ENCODE measurements around the gene AGFG1. TPM values are rescaled to one million over a fixed set of nuclear protein-coding genes. Genes with fewer than 3 reads are reported as not detected.

The AGFG1 gene
- total RNA-seq, 1 experiment from 2014 or later = 109 TPM

- H3K9me3 ChIP-seq (ENCODE audit: control insufficient read depth, low read depth, low read length) = no peaks in the 10 kb centered on the region
- H3K4ac ChIP-seq (ENCODE audit: low read depth, low read length) = no peak overlapping the region
- WGBS (ENCODE audit: extremely low coverage, insufficient read length, low lambda C conversion rate) = no CpG with 5 or more reads among the region's 4 CpGs
- H2BK5ac ChIP-seq (ENCODE audit: insufficient read length, low read length) = no peak overlapping the region
- H3K56ac ChIP-seq (ENCODE audit: insufficient read length, low read depth, low read length) = no peak overlapping the region
- H3K27me3 ChIP-seq (ENCODE audit: insufficient read depth, low read length) = no peaks in the 10 kb centered on the region
- Mint-ChIP-seq H3K4me3 (no peak overlapping the region), H3K27ac (no peak overlapping the region), H3K4me1 (peaks cover 11 to 14% of the 10 kb centered on the region in 2 experiments), H3K9me3 (no peaks in the 10 kb centered on the region; a peak in 1 of 5 replicates), H3K27me3 (ENCODE audit: low read depth) (no peaks in the 10 kb centered on the region), H3K36me3 (ENCODE audit: insufficient read depth in 1 of 3, low read depth in 3 of 3) (no peaks in the 10 kb centered on the region)
- H4K8ac ChIP-seq (replicated peaks; ENCODE audit: insufficient read length, low read depth, low read length) = no peak overlapping the region
- no peak overlapping the region for H3K18ac ChIP-seq (ENCODE audit: insufficient read length, low read depth, low read length)
- H2AK5ac ChIP-seq (ENCODE audit: insufficient read length, low read length) = no peak overlapping the region
- H4K20me1 ChIP-seq (ENCODE audit: control insufficient read depth, insufficient read depth, insufficient read length) = no peaks in the 10 kb centered on the region
- TF ChIP-seq CTCF (conservative IDR thresholded peaks at IDR 0.05) = no peak
- no peak overlapping the region for H2BK20ac ChIP-seq (ENCODE audit: low read depth, low read length, poor library complexity, severe bottlenecking)
- H4K91ac ChIP-seq (ENCODE audit: insufficient read length, low read depth, low read length) = no peak overlapping the region
- H3K14ac ChIP-seq (ENCODE audit: insufficient read depth, low read length) = no peak overlapping the region
- H2AFZ ChIP-seq (ENCODE audit: low read length) = no peak overlapping the region
- H3K79me2 ChIP-seq (ENCODE audit: insufficient read depth, low read length) = no peaks in the 10 kb centered on the region
- no peaks in the 10 kb centered on the region; the same call in 1 of the 2 replicates for H3K4me1 ChIP-seq (ENCODE audit: insufficient read depth, low read length)
- no peak overlapping the region for H2BK15ac ChIP-seq (ENCODE audit: low read depth, low read length)
- H3K27ac ChIP-seq (ENCODE audit: insufficient read length, low read depth, low read length) = no peak overlapping the region
- no peak overlapping the region for H4K5ac ChIP-seq (ENCODE audit: insufficient read length, low read depth, low read length)
- H3K23ac ChIP-seq (ENCODE audit: insufficient read length, low read depth, low read length) = no peak overlapping the region
- H2BK12ac ChIP-seq (ENCODE audit: insufficient read length, low read depth, low read length) = no peak overlapping the region
- H2BK120ac ChIP-seq (ENCODE audit: low read depth, low read length, poor library complexity, severe bottlenecking) = no peak overlapping the region
- no peak overlapping the region for H3T11ph ChIP-seq (ENCODE audit: low read length)
- H3K4me2 ChIP-seq (ENCODE audit: insufficient read depth, insufficient read length, low read length) = no peak overlapping the region
- H3K9ac ChIP-seq (ENCODE audit: extremely low read depth, insufficient read length, low read length) = no peak overlapping the region
- H3K79me1 ChIP-seq (ENCODE audit: insufficient read depth, low read depth, low read length, poor library complexity, severe bottlenecking) = no peaks in the 10 kb centered on the region
- no peaks in the 10 kb centered on the region for H3K23me2 ChIP-seq (ENCODE audit: insufficient read length, low read depth, low read length, poor library complexity, severe bottlenecking)
- no peak for DNase-seq
Observed at GRCh38 chr2:227461811-227462461, 10.0 kb upstream of the AGFG1 start.

All from H9 (cell line).